CD4-positive, alpha-beta T cell treated with Interleukin-4 for 4 hours (primary cell): Measurements from ENCODE around the gene KRIT1.
"Not testable (repeated sequence)": the region's sequence is repeated elsewhere in the genome, so short reads cannot be mapped to it uniquely, and the experiment has no call there.

ENCODE experiments used
- DNase-seq: peaks from one replicate; pipeline ENCODE4 v3.0.0-alpha.2; 2020

Gene KRIT1

GRCh38 chr7:92245487-92246359 is at the start of gene KRIT1, which contains the start of gene ANKIB1:
Gene KRIT1 (minus strand): TSS chr7:92245914. CDS start chr7:92242135, 3,779 bp downstream.
Gene ANKIB1 (plus strand): TSS chr7:92245974. CDS start chr7:92294979, 49,005 bp downstream.
- DNase-seq, result peak; percentile 88

GRCh38 chr7:92295391-92295790 is 49.7 kb upstream of the KRIT1 start:
- DNase-seq, result no peak

- DNase-seq, result no peak
These were observed 48.3 kb upstream of the KRIT1 start for GRCh38 chr7:92293896-92294590.

- DNase-seq, result no peak
These were observed 47.3 kb upstream of the KRIT1 start for GRCh38 chr7:92292981-92293380.

GRCh38 chr7:92289321-92289720 is 43.6 kb upstream of the KRIT1 start:
- no peak for DNase-seq

GRCh38 chr7:92282930-92283329 is 37.2 kb upstream of the KRIT1 start:
- DNase-seq, result no peak

GRCh38 chr7:92282221-92282814 is 36.6 kb upstream of the KRIT1 start:
- no peak for DNase-seq

- DNase-seq, result no peak
These were observed 35.3 kb upstream of the KRIT1 start for GRCh38 chr7:92281031-92281430.

GRCh38 chr7:92279396-92280031 is 33.8 kb upstream of the KRIT1 start:
- DNase-seq, result no peak

- no peak for DNase-seq
These were observed 30.7 kb upstream of the KRIT1 start for GRCh38 chr7:92276460-92276864.

- no peak for DNase-seq
These were observed 29.6 kb upstream of the KRIT1 start for GRCh38 chr7:92275327-92275726.

- no peak for DNase-seq
These were observed 23.2 kb upstream of the KRIT1 start for GRCh38 chr7:92268921-92269320.

- DNase-seq, result no peak
These were observed 20.9 kb upstream of the KRIT1 start for GRCh38 chr7:92266415-92267241.

GRCh38 chr7:92260248-92260781 is 14.6 kb upstream of the KRIT1 start:
- DNase-seq, result no peak

GRCh38 chr7:92259610-92260247 is 14.0 kb upstream of the KRIT1 start:
- no peak for DNase-seq

GRCh38 chr7:92259062-92259461 is 13.3 kb upstream of the KRIT1 start:
- no peak for DNase-seq

GRCh38 chr7:92255308-92255707 is 9.6 kb upstream of the KRIT1 start:
- DNase-seq, result no peak

- not testable (repeated sequence) for DNase-seq
These were observed 9.1 kb upstream of the KRIT1 start for GRCh38 chr7:92254800-92255199.

- no peak for DNase-seq
These were observed 7.5 kb upstream of the KRIT1 start for GRCh38 chr7:92253251-92253650.

GRCh38 chr7:92251181-92251580 is 5.5 kb upstream of the KRIT1 start:
- no peak for DNase-seq

- no peak for DNase-seq
These were observed 4.9 kb upstream of the KRIT1 start for GRCh38 chr7:92250603-92251002.
